HepG2 (cell line): Measurements from ENCODE around the gene TCFL5. TPM values are rescaled to one million over a fixed set of nuclear protein-coding genes. Genes with fewer than 3 reads are reported as not detected.

Source experiments
- ASH2L ChIP-seq: fragments of 300-600, 200-600 bp; sonication (generic); IDR thresholded peaks from 2 replicates; pipeline ENCODE4 v1.7.0; 2017; ENCODE audit warnings: low read depth, mild to moderate bottlenecking, moderate library complexity, mixed read lengths, low read length; ENCODE audit not compliant: insufficient read length
- CCDC6 ChIP-seq: sonication (generic); formaldehyde crosslinking; IDR thresholded peaks from 2 replicates; pipeline ENCODE4 v1.8.1; 2022; ENCODE audit warnings: mild to moderate bottlenecking, missing genetic modification reagents, moderate library complexity
- GATA4 ChIP-seq: sonication (generic); IDR thresholded peaks from 2 replicates; pipeline ENCODE4 v1.6.1; 2016; ENCODE audit warnings: antibody characterized with exemption, low read depth, borderline replicate concordance
- HNF1B ChIP-seq: sonication (generic); formaldehyde crosslinking; IDR thresholded peaks from 2 replicates; pipeline ENCODE4 v1.5.1; 2020; ENCODE audit warnings: mild to moderate bottlenecking, moderate library complexity, missing genetic modification reagents
- IRX3 ChIP-seq: sonication (generic); formaldehyde crosslinking; IDR thresholded peaks from 2 replicates; pipeline ENCODE4 v1.8.1; 2023; ENCODE audit warnings: mild to moderate bottlenecking, low read depth, missing genetic modification reagents, borderline replicate concordance
- MEIS1 ChIP-seq: sonication (generic); formaldehyde crosslinking; IDR thresholded peaks from 2 replicates; pipeline ENCODE4 v1.9.0; 2021; ENCODE audit warnings: mild to moderate bottlenecking, missing genetic modification reagents, moderate library complexity, borderline replicate concordance
- MTF1 ChIP-seq: sonication (generic); formaldehyde crosslinking; IDR thresholded peaks from 2 replicates; pipeline ENCODE4 v1.5.0; 2020; ENCODE audit warnings: missing genetic modification reagents
- TEF ChIP-seq: sonication (generic); formaldehyde crosslinking; IDR thresholded peaks from 2 replicates; pipeline ENCODE4 v1.5.0; 2020; ENCODE audit warnings: missing genetic modification reagents
- TFE3 ChIP-seq: IDR thresholded peaks from 2 replicates; pipeline ENCODE4 v1.6.1; 2016
- ZNF318 ChIP-seq: sonication (generic); formaldehyde crosslinking; IDR thresholded peaks from 2 replicates; pipeline ENCODE4 v1.4.0; 2020; ENCODE audit warnings: mild to moderate bottlenecking, missing genetic modification reagents
- ZNF446 ChIP-seq: sonication (generic); formaldehyde crosslinking; IDR thresholded peaks from 2 replicates; pipeline ENCODE4 v1.5.0; 2020; ENCODE audit warnings: mild to moderate bottlenecking, missing genetic modification reagents
- ZNF720 ChIP-seq: sonication (generic); formaldehyde crosslinking; IDR thresholded peaks from 2 replicates; pipeline ENCODE4 v1.4.0; 2020; ENCODE audit warnings: missing genetic modification reagents
- ZNF770 ChIP-seq: sonication (generic); formaldehyde crosslinking; IDR thresholded peaks from 2 replicates; pipeline ENCODE4 v1.5.0; 2020; ENCODE audit warnings: mild to moderate bottlenecking, missing genetic modification reagents
- ZNF839 ChIP-seq: sonication (generic); formaldehyde crosslinking; IDR thresholded peaks from 2 replicates; pipeline ENCODE4 v1.4.0; 2020; ENCODE audit warnings: missing genetic modification reagents, mild to moderate bottlenecking, borderline replicate concordance
- polyA plus RNA-seq, 8 experiments: library from polyadenylated mRNA; depleted of rRNA in 3 of 8; stranded (reverse) in 7 of 8; unstranded in 1 of 8; fragments of >200 nt; fragmentation: Illumina TruSeq in 4 of 8; extraction: Trizol in 4 of 8; gene quantifications; 2 replicates each; pipeline versions ENCODE4 v1.2.1 to v1.2.3, GENCODE V29; 2011 to 2016; ENCODE audit warnings: low read depth in 4 of 8, missing spikeins in 1 of 8, mixed read lengths in 1 of 8; ENCODE audit not compliant: insufficient read depth in 1 of 8
- total RNA-seq, 5 experiments: library from RNA; depleted of rRNA; stranded (reverse); fragments of >200 nt; fragmentation: Illumina TruSeq; extraction: Trizol; gene quantifications; 2 replicates each; pipeline ENCODE4 v1.2.3, GENCODE V29; 2016; ENCODE audit warnings: low read depth in 1 of 5

The TCFL5 gene
- total and polyA plus RNA-seq, 2 of the 13 experiments (the other 11 are each of a cell fraction or from before 2014, with no cell fraction given): 14.8 to 20.0 TPM

- TF ChIP-seq HNF1B (CRISPR knock-in tag): peak; percentile 2; the same call in 1 of the 2 replicates
- TF ChIP-seq ZNF720 (CRISPR knock-in tag): no peak
- no peak for TF ChIP-seq ASH2L
- no peak for TF ChIP-seq ZNF839
- TF ChIP-seq TEF (CRISPR knock-in tag): no peak
- no peak for TF ChIP-seq ZNF318 (CRISPR knock-in tag)
- no peak for TF ChIP-seq TFE3
- TF ChIP-seq CCDC6: peak; percentile 44; the same call in 1 of the 2 replicates
- 0 out of 2 replicates have a peak, but pooled peaks have one; percentile 45 for TF ChIP-seq ZNF446 (CRISPR knock-in tag)
- TF ChIP-seq ZNF770: peak; percentile 69
- no peak for TF ChIP-seq MEIS1
- TF ChIP-seq GATA4: no peak
- no peak for TF ChIP-seq IRX3
- no peak for TF ChIP-seq MTF1
Observed at GRCh38 chr20:62817975-62818591, 43.5 kb downstream of the TCFL5 start (continued).
